GM12878 (cell line): ENCODE data around the gene TUBGCP2. TPM values are rescaled to one million over a fixed set of nuclear protein-coding genes. Genes with fewer than 3 reads are reported as not detected.

Experiments
- ASH2L ChIP-seq: fragments of 300-600, 200-600 bp; sonication (generic); IDR thresholded peaks from 2 replicates; pipeline ENCODE4 v1.6.1; 2017; ENCODE audit warnings: low read depth, mild to moderate bottlenecking, borderline replicate concordance
- CHD2 ChIP-seq: IDR thresholded peaks from 2 replicates; pipeline ENCODE4 v1.6.1; 2011; ENCODE audit warnings: low read depth, low read length, improper control_type of control experiment, borderline replicate concordance
- E2F8 ChIP-seq: fragments of 450-650 bp; IDR thresholded peaks from 2 replicates; pipeline ENCODE4 v1.6.1; 2018; ENCODE audit warnings: mild to moderate bottlenecking, low read depth, moderate library complexity; ENCODE audit not compliant: partially characterized antibody
- GATAD2B ChIP-seq: fragments of 450-650 bp; conservative IDR thresholded peaks from 2 replicates; pipeline ENCODE4 v1.6.1; 2017; ENCODE audit warnings: low read depth, mild to moderate bottlenecking, moderate library complexity
- SIX5 ChIP-seq: IDR thresholded peaks from 2 replicates; pipeline ENCODE4 v1.6.1; 2011; ENCODE audit warnings: mild to moderate bottlenecking, low read depth, low read length, moderate library complexity; ENCODE audit not compliant: severe bottlenecking
- polyA plus RNA-seq, 11 experiments: library from polyadenylated mRNA; depleted of rRNA in 4 of 11; unstranded in 6 of 11; stranded (reverse) in 5 of 11; fragments of >200 nt; fragmentation: Nextera tagmentation in 4 of 11; fragmentation: Illumina TruSeq in 1 of 11; extraction: Ambion mirVana in 4 of 11; extraction: Trizol in 1 of 11; gene quantifications; 1 replicate in 1 of 11; 2 replicates in 10 of 11; pipeline versions ENCODE4 v1.2.1 to v1.2.3, GENCODE V29; 2011 to 2016; ENCODE audit warnings: inconsistent platforms in 2 of 11, missing spikeins in 2 of 11, low read depth in 1 of 11
- total RNA-seq, 4 experiments: library from RNA; depleted of rRNA in 3 of 4; stranded (reverse); fragments of >200 nt in 3 of 4; fragmentation: Illumina TruSeq in 1 of 4; extraction: Trizol in 1 of 4; gene quantifications; 2 replicates each; pipeline versions ENCODE4 v1.2.1 to v1.2.3, GENCODE V29; 2013 to 2021
- TF ChIP-seq, protein P1 (sequence below): fragments of 450-650 bp; IDR thresholded peaks from 2 replicates; pipeline ENCODE4 v1.6.1; 2017; ENCODE audit warnings: borderline replicate concordance
- TF ChIP-seq, protein P2 (sequence below): fragments of 450-650 bp; IDR thresholded peaks from 2 replicates; pipeline ENCODE4 v1.6.1; 2017; ENCODE audit warnings: mild to moderate bottlenecking, moderate library complexity
- TF ChIP-seq, protein P3 (sequence below): IDR thresholded peaks from 2 replicates; pipeline ENCODE4 v1.6.1; 2011; ENCODE audit warnings: low read depth, low read length, improper control_type of control experiment, borderline replicate concordance

The TUBGCP2 gene
- total and polyA plus RNA-seq, 10 of the 15 experiments (the other 5 are each of a cell fraction or from before 2014, with no cell fraction given), result 4.8 to 47.1 (median 34.7) TPM

GRCh38 chr10:133267829-133268228 is 40.8 kb downstream of the TUBGCP2 start (continued):
- TF ChIP-seq ASH2L (no peak), E2F8 (no peak), GATAD2B (no peak), CHD2 (no peak), SIX5 (no peak)
- TF ChIP-seq, protein P1, sequence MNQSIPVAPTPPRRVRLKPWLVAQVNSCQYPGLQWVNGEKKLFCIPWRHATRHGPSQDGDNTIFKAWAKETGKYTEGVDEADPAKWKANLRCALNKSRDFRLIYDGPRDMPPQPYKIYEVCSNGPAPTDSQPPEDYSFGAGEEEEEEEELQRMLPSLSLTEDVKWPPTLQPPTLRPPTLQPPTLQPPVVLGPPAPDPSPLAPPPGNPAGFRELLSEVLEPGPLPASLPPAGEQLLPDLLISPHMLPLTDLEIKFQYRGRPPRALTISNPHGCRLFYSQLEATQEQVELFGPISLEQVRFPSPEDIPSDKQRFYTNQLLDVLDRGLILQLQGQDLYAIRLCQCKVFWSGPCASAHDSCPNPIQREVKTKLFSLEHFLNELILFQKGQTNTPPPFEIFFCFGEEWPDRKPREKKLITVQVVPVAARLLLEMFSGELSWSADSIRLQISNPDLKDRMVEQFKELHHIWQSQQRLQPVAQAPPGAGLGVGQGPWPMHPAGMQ, result no peak
- TF ChIP-seq, protein P2, sequence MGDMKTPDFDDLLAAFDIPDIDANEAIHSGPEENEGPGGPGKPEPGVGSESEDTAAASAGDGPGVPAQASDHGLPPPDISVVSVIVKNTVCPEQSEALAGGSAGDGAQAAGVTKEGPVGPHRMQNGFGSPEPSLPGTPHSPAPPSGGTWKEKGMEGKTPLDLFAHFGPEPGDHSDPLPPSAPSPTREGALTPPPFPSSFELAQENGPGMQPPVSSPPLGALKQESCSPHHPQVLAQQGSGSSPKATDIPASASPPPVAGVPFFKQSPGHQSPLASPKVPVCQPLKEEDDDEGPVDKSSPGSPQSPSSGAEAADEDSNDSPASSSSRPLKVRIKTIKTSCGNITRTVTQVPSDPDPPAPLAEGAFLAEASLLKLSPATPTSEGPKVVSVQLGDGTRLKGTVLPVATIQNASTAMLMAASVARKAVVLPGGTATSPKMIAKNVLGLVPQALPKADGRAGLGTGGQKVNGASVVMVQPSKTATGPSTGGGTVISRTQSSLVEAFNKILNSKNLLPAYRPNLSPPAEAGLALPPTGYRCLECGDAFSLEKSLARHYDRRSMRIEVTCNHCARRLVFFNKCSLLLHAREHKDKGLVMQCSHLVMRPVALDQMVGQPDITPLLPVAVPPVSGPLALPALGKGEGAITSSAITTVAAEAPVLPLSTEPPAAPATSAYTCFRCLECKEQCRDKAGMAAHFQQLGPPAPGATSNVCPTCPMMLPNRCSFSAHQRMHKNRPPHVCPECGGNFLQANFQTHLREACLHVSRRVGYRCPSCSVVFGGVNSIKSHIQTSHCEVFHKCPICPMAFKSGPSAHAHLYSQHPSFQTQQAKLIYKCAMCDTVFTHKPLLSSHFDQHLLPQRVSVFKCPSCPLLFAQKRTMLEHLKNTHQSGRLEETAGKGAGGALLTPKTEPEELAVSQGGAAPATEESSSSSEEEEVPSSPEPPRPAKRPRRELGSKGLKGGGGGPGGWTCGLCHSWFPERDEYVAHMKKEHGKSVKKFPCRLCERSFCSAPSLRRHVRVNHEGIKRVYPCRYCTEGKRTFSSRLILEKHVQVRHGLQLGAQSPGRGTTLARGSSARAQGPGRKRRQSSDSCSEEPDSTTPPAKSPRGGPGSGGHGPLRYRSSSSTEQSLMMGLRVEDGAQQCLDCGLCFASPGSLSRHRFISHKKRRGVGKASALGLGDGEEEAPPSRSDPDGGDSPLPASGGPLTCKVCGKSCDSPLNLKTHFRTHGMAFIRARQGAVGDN, result no peak
- TF ChIP-seq, protein P3, sequence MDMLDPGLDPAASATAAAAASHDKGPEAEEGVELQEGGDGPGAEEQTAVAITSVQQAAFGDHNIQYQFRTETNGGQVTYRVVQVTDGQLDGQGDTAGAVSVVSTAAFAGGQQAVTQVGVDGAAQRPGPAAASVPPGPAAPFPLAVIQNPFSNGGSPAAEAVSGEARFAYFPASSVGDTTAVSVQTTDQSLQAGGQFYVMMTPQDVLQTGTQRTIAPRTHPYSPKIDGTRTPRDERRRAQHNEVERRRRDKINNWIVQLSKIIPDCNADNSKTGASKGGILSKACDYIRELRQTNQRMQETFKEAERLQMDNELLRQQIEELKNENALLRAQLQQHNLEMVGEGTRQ, result no peak
